ENCODE results near the gene ELAVL3.

Gene ELAVL3

GRCh38 chr19:11452620-11453310, 28.1 kb downstream of the ELAVL3 start:
- DNase-seq (ENCODE audit: low spot score), result peak; percentile 42
- TF ChIP-seq CTCF (IDR thresholded peaks at IDR 0.05; ENCODE audit: borderline replicate concordance, control extremely low read depth, extremely low read depth, insufficient read depth, missing control alignments), result no peak
- in situ Hi-C loops (cut with MboI; ENCODE audit: low sequenced_read_pairs, unreplicated experiment), result no loop called here

- peak; percentile 79 for DNase-seq (ENCODE audit: low spot score)
- in situ Hi-C loops (cut with MboI; ENCODE audit: low sequenced_read_pairs, unreplicated experiment), result no loop called here
- TF ChIP-seq CTCF (IDR thresholded peaks at IDR 0.05; ENCODE audit: borderline replicate concordance, control extremely low read depth, extremely low read depth, insufficient read depth, missing control alignments), result no peak
Measured at GRCh38 chr19:11451871-11452619, 28.8 kb downstream of the ELAVL3 start.

- no peak for TF ChIP-seq CTCF (IDR thresholded peaks at IDR 0.05; ENCODE audit: borderline replicate concordance, control extremely low read depth, extremely low read depth, insufficient read depth, missing control alignments)
- no peak for DNase-seq (ENCODE audit: low spot score)
- in situ Hi-C loops (cut with MboI; ENCODE audit: low sequenced_read_pairs, unreplicated experiment), result no loop called here
Measured at GRCh38 chr19:11451327-11451870, 29.4 kb downstream of the ELAVL3 start.

GRCh38 chr19:11450570-11451326, 30.1 kb downstream of the ELAVL3 start:
- in situ Hi-C loops (cut with MboI; ENCODE audit: low sequenced_read_pairs, unreplicated experiment), result no loop called here

GRCh38 chr19:11448923-11449554, 31.8 kb downstream of the ELAVL3 start:
- no peak for DNase-seq (ENCODE audit: low spot score)
- TF ChIP-seq CTCF (IDR thresholded peaks at IDR 0.05; ENCODE audit: borderline replicate concordance, control extremely low read depth, extremely low read depth, insufficient read depth, missing control alignments), result no peak
- in situ Hi-C loops (cut with MboI; ENCODE audit: low sequenced_read_pairs, unreplicated experiment), result no loop called here

More at GRCh38 chr19:11450570-11451326, 30.1 kb downstream of the ELAVL3 start:
- peak; percentile 37 for DNase-seq (ENCODE audit: low spot score)
- TF ChIP-seq CTCF (IDR thresholded peaks at IDR 0.05; ENCODE audit: borderline replicate concordance, control extremely low read depth, extremely low read depth, insufficient read depth, missing control alignments), result no peak

- in situ Hi-C loops (cut with MboI; ENCODE audit: low sequenced_read_pairs, unreplicated experiment), result no loop called here
- no peak for TF ChIP-seq CTCF (IDR thresholded peaks at IDR 0.05; ENCODE audit: borderline replicate concordance, control extremely low read depth, extremely low read depth, insufficient read depth, missing control alignments)
Measured at GRCh38 chr19:11448410-11448809, 32.4 kb downstream of the ELAVL3 start.

More at GRCh38 chr19:11448410-11448809, 32.4 kb downstream of the ELAVL3 start:
- no peak for DNase-seq (ENCODE audit: low spot score)

Data from GM13976 (cell line).